GM12801 (cell line): ENCODE measurements around the gene TMEM179.

Source experiments
- TF ChIP-seq, protein P1 (sequence below): IDR thresholded peaks from one replicate; pipeline ENCODE4 v1.5.1; 2011; ENCODE audit warnings: control low read depth; ENCODE audit not compliant: insufficient read length; ENCODE audit errors: extremely low read depth

Gene TMEM179

DNA sequence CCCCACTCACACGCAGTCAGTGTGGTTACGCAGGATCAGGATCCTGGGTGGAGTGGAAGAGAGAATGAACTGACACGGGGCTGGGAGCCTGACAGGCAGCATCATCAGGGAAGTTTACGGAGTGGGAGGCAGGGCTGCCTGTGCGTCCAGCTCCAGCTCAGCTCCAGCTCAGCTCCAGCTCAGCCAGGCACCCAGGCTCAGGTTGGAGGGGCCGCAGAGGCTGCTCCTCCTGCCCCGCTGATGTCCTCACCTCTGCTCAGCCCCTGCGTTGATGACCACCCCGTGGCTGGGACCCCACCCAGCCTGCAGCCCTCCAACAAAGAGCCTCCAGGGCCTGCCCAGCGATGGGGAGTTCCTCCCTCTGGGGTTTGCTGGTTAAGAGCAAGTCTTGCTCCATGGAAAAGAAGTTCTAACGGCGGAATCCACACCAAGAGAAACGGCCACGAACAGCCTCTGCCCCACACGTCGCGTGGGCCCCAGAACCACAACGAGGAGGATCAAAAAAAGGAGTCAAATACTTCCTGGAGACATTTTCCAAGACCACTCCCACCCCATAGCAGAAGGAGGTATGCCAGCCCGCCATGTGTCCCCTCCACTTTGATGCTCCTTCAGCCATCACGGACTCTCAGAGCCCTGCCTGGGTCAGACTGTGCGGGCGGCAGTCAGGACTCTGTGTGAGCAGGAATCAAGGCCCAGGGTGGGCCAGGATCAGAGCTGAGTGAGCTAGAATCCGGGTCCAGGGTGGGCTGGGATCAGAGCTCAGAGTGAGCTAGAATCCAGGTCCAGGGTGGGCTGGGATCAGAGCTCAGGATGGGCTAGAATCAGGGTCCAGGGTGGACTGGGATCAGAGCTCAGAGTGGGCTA, 42.7 kb downstream of the TMEM179 start:
- TF ChIP-seq, protein P1, sequence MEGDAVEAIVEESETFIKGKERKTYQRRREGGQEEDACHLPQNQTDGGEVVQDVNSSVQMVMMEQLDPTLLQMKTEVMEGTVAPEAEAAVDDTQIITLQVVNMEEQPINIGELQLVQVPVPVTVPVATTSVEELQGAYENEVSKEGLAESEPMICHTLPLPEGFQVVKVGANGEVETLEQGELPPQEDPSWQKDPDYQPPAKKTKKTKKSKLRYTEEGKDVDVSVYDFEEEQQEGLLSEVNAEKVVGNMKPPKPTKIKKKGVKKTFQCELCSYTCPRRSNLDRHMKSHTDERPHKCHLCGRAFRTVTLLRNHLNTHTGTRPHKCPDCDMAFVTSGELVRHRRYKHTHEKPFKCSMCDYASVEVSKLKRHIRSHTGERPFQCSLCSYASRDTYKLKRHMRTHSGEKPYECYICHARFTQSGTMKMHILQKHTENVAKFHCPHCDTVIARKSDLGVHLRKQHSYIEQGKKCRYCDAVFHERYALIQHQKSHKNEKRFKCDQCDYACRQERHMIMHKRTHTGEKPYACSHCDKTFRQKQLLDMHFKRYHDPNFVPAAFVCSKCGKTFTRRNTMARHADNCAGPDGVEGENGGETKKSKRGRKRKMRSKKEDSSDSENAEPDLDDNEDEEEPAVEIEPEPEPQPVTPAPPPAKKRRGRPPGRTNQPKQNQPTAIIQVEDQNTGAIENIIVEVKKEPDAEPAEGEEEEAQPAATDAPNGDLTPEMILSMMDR = no peak

DNA sequence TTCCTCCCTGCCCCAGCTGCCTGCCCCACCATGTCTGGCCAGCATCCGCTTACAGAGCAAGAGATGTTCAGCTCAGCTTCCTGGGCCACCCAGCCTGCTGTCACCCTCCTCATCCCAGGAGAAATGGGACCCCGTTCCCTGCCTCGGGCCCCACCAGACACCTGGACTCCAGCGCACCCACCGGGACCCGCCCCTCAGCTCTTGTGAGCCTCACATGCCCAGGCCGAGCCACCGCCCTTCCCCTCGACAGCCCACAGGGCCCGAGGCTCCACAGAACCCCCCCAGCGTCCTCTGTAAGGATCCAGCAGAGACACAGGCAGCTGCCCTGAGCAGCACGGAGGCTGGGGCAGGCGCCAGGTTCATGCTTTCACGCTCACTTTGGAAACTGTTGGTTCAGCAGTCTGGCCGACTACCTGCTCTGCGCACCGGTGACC, 43.4 kb downstream of the TMEM179 start:
- TF ChIP-seq, protein P1 = no peak

DNA sequence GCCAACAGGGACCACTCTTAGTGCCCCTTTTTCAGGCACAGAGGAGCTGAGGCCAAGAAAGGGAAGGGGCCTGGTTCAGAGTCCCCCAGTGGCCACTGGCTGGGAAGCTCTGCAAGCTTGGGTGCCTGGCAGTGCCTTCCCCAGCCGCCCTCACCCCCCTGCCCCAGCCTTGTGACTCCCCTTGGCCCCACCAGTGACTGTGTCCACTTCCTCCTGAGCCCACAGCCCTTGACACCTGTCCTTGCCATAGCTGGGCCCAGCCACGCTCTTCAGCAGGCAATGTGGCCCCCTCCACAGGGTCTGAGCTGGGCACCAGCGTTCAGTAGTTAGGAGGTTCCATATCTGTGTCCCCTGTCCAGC, 44.0 kb downstream of the TMEM179 start:
- TF ChIP-seq, protein P1 = no peak

DNA sequence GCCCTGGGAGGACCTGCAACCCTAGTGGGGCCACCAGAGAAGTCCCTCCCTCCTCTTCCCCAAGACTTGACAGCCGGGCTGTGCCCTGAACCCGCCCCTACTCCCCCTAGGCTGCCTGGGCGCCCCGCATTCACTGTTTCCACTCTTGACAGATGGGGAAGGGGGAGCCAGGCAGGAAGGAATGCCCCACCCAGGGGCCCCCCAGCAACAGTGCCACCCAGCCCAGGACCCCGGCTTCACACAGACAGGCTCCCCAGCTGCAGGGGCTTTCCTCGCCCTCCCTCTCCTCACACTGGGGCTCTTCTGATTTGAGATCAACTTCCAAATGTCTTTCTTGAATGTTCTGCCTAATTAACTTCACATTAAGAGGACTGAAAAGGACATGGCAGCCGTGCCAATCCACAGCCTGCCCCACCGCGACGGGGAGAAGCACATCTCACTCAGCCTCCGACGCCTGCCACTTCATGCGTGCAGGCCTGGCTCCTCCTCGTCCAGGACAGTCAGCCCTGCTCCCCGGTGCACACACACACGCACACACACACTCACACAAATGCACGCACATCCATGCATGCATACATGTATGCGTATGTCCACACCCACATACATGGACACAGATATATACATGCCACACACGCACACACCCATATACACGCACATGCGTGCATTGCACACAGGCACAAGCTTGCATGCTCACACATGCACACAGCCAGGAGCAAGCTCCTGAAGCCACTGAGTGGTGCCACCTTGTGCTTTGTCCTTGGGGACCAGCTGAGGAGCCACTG, 44.6 kb downstream of the TMEM179 start:
- TF ChIP-seq, protein P1 = no peak

DNA sequence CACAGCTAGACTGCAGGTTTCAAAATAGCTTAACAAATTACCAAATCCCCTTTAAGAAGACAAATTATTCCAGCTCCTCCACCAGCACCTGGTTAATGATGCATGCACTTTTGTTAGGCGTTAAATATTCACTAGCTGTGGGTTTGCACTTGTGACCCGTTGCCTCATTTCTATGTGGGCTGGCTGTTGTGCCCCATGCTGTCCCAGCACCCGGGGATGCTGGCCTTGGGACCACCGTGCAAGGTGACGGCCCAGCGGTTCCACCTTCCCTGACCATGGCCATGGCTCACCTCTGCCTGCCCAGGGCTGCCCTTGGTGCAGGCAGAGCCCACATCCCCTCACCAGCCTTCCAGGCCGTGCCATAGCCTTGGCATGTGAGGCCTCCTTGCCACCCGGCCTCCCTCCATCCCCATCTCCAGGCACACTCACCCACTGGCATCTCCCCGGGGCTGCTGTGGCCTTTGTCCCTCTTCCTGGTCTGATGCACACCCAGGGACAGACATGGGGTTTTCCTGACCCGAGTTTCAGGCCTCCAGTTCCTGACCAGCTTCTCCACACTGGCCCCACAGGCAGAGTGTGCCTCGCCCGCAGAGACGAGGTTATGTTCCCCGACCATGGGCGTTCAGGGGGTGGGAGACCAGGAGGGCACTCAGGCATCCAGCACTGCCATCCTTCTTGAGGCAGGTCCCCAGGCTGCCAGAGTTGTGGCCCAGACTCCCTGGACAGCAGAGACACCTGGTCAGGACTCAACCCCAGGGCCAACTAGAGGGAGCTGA, 45.4 kb downstream of the TMEM179 start:
- TF ChIP-seq, protein P1 = no peak

DNA sequence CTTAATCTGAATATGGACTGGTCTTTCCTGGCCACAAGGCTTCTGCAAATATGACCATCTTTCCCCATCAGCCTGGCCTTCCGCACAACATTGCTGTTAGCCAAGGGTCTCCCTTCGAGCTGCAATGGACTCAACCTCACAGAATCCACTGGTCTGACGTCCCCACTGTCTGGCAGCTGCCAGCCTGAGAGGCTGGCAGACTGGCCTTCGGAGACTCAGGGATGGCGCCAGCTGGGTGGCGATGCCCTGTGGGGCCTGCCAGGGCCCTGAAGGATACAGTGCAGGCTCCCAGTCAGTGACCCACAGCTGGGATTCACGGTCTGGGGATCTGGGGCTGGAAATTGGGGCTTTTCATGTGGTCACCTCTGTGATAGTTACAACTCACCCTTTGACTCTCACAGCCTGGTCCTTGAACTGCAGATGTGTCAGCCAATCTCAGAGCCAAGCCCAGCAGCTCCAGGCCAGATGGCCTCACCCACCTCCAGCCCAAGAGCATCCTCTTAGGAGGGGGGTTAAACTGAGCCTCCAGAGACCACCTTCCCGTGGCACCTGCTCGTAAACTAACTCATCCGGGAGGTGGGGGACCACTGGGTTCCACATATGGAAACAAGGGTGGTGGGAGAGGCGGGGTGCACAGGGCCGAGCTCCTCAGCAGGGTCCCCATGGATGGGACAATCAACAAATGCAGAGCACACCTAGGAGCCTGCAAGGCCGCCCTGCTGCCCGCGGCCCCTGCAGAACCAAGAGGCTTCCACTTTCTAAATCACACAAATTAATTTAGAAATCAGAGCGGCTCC, 46.1 kb downstream of the TMEM179 start:
- TF ChIP-seq, protein P1 = no peak
